Adrenal gland (tissue), 5 donors: ENCODE results near the gene NPAP1.

ENCODE experiments used
- CTCF ChIP-seq, 6 experiments: fragments of 450-650 bp in 4 of 6; fragments of 200-600 bp in 2 of 6; sonication (generic) in 1 of 6; IDR thresholded peaks; 1 replicate in 5 of 6; 2 replicates in 1 of 6; pipeline versions ENCODE4 v1.5.1 to v1.8.0; 2016 to 2021; ENCODE audit warnings: antibody characterized with exemption in 6 of 6, mild to moderate bottlenecking in 2 of 6, moderate library complexity in 1 of 6
- POLR2A ChIP-seq, 2 donors: fragments of 450-650 bp; IDR thresholded peaks; one replicate each; pipeline ENCODE4 v1.6.1; 2017; ENCODE audit warnings: antibody characterized with exemption in 2 of 2, mild to moderate bottlenecking in 2 of 2, moderate library complexity in 1 of 2
- donor health status: DM: no; HTN: no; CAD: no.

GRCh38 chr15:24645627-24646026, 29.9 kb upstream of the NPAP1 start:
- TF ChIP-seq POLR2A (IDR thresholded peaks at IDR 0.05), result no peak
- no peak for TF ChIP-seq CTCF (IDR thresholded peaks at IDR 0.05)
